GM21619 (cell line): ENCODE data around the gene MAPK8IP2.
"Not testable (repeated sequence)": the region's sequence is repeated elsewhere in the genome, so short reads cannot be mapped to it uniquely, and the experiment has no call there.

Experiments
- ATAC-seq: cut with Tn5 transposase; IDR thresholded peaks from one replicate; pipeline ENCODE4 v1.9.1; 2021; ENCODE audit not compliant: unreplicated experiment

Gene MAPK8IP2

DNA sequence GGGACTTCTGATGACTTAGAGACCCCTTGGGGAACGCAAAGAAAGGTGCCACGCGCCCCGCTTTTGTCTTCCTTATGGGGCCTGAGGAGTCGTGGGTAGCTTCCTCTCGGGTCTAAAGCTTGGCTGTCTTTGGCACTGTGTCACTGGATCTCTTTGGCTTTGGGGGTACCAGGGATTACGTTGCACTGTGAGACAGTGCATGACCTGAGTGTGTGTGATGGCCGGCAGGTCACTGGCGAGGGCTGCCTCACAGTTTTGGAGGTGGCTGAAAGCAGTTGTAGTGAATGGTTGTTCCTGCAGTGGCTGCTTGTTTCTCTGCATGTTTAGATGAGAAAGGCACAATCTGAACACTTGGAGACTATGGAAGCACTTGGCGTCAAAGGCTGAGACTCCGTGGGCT is 33.2 kb downstream of the MAPK8IP2 start:
- ATAC-seq = no peak

DNA sequence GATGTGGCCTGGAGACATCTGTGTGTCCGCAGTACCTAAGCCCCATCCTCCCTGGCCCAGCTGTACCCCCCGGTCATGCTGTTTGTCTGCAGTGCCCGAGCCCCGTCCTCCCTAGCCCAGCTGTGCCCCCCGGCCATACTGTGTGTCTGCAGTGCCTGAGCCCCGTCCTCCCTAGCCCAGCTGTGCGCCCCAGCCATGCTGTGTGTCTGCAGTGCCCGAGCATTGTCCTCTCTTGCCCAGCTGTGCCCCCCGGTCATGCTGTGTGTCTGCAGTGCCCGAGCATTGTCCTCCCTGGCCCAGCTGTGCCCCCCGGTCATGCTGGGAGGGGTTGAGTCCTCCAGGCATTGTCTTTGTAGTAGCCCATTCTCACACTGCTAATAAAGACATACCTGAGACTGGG is 35.0 kb downstream of the MAPK8IP2 start:
- no peak for ATAC-seq

DNA sequence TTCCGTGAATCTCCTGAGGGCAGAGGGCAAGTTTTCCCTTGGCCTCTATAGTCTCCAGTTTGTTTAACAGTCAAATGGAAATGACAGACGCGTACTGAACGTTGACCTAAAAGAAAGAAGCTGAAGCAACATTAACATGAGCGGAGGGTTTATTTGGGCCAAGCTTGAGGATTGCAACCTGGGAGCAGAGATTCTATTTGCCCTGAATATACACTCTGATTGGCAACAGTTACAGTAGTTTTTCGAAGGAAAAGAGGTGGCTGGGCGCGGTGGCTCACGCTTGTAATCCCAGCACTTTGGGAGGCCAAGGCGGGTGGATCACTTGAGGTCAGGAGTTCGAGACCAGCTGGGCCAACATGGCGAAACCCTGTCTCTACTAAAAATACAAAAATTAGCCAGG is 39.7 kb downstream of the MAPK8IP2 start:
- ATAC-seq = not testable (repeated sequence)

DNA sequence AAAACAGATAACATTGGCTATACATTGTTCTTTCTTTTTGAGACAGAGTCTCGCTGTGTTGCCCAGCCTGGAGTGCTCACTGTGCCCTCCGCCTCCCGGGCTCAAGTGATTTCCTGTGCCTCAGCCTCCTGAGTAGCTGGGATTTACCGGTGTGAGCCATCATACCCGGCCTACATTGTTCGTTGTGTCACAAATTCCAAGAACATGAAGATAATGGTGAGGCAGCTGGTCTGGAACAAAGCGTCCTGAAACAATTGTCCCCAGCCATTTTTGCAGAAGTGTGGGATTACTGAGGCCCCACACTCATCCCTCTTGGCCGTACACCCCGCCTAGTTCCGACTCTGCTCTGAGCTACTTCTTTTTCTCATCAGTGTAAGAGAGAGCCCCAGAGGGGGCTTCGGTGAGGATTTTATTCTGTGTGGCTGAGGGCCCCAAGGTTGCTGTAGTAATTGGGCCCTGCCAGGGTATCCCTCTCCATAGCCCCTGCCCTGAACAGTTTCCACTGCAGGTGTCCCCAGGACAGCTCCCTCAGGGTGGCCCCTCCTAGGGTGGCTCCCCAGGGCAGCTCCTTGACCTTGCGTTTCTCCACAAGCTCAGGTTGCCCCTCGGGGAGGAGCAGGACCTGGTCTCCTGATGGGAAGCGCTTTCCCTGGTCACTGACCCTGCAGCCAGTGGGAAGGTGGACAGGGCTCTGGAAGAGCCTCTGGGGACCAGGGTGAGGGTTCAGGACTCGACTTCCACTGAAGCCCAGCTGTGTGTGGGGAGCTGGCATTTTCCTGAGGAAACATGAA is 40.5 kb downstream of the MAPK8IP2 start:
- no peak for ATAC-seq

DNA sequence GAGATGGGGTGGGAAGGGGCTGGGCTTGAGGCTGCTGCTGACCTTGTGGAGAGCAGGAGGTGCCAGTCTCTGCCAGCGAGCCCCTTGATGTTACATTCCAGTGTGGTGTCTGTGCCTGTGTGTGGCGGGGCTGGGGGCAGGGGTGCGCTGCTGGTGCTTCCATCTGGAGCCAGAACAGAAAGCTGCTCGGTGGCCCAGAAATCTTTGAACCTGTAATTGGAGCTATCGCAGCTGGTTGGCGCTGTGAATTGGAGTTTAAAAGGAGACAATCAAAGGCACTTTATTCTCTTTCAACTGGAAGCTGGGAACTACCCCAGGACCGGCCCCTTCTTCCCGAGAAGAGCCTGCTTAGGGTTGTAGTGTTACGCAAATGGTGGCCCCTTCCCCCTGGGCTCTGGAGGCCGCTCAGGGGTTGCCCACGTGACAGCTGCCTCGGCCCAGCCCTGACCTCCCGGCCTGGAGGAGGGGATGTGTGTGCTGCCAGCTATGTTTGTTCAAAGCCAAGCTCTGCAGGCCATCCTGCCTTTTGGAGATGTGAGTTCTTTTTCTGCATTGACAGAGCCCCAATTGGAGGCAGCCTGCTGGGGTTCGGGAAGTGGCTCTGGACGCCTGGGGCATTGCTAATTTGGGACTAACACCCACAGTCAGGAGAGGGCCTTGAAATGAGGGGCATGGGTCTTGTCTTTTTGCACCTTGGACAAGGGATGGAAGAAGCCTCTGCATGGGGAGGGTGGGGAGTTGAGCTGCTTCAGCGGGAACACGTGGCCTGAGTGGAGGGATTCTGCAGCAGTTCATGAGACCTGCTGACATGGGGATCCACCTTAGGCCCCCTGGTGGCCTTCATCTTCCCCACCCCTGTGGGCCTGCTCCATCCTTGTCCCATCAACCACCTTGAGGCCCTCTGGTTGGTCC is 41.4 kb downstream of the MAPK8IP2 start:
- no peak for ATAC-seq

DNA sequence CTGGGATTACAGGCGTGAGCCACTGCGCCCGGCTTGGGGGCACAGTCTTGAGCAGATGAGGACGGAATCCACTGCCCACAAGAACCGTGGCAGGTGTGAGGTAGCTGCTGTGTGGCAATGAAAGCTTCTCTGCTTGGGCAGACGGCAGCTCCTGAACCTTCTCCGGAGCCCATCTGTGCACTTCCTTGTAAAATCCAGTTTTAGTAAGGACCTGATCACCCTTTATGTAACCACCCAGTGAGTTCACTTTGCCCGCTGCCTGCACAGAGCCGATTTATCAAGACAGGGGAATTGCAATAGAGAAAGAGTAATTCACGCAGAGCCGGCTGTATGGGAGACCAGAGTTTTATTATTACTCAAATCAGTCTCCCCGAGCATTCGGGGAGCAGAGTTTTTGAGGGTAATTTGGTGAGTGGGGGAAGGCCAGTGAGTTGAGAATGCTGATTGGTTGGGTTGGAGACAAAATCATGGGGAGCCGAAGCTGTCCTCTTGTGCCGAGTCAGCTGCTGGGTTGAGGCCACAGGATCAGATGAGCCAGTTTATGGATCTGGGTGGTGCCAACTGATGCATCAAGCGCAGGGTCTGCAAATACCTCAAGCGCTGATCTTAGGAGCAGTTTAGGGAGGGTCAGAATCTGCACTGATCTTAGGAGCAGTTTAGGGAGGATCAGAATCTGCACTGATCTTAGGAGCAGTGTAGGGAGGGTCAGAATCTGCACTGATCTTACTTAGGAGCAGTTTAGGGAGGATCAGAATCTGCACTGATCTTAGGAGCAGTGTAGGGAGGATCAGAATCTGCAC is 42.6 kb downstream of the MAPK8IP2 start:
- ATAC-seq = not testable (repeated sequence)

DNA sequence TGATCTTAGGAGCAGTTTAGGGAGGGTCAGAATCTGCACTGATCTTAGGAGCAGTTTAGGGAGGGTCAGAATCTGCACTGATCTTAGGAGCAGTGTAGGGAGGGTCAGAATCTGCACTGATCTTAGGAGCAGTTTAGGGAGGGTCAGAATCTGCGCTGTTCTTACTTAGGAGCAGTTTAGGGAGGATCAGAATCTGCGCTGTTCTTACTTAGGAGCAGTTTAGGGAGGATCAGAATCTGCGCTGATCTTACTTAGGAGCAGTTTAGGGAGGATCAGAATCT is 43.2 kb downstream of the MAPK8IP2 start:
- ATAC-seq = not testable (repeated sequence)

DNA sequence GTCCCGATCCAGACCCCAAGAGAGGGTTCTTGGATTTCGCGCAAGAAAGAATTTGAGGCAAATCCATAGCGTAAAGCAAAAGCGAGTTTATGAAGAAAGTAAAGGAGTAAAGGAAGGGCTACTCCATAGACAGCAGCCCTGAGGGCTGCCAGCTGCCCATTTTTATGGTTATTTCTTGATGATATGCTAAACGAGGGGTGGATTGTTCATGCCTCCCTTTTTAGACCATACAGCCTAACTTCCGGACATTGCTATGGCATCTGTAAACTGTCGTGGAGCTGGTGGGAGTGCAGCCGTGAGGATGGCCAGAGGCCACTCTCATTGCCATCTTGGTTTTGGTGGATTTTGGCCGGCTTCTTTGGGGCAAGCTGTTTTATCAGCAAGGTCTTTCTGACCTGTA is 52.7 kb downstream of the MAPK8IP2 start:
- no peak for ATAC-seq

DNA sequence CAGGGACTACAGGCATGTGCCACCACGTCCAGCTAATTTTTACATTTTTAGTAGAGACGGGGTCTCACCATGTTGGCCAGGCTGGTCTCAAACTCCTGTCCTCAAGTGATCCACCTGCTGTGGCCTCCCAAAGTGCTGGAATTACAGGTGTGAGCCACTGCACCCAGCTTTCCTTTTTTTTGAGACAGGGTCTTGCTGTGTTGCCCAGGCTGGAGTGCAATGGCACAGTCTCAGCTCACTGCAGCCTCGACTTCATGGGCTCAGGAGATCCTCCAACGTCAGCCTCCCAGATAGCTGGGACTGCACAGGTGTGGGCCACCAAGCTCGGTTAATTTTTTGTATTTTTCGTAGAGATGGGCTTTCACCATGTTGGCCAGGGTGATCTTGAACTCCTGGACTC is 54.1 kb downstream of the MAPK8IP2 start:
- ATAC-seq = not testable (repeated sequence)

DNA sequence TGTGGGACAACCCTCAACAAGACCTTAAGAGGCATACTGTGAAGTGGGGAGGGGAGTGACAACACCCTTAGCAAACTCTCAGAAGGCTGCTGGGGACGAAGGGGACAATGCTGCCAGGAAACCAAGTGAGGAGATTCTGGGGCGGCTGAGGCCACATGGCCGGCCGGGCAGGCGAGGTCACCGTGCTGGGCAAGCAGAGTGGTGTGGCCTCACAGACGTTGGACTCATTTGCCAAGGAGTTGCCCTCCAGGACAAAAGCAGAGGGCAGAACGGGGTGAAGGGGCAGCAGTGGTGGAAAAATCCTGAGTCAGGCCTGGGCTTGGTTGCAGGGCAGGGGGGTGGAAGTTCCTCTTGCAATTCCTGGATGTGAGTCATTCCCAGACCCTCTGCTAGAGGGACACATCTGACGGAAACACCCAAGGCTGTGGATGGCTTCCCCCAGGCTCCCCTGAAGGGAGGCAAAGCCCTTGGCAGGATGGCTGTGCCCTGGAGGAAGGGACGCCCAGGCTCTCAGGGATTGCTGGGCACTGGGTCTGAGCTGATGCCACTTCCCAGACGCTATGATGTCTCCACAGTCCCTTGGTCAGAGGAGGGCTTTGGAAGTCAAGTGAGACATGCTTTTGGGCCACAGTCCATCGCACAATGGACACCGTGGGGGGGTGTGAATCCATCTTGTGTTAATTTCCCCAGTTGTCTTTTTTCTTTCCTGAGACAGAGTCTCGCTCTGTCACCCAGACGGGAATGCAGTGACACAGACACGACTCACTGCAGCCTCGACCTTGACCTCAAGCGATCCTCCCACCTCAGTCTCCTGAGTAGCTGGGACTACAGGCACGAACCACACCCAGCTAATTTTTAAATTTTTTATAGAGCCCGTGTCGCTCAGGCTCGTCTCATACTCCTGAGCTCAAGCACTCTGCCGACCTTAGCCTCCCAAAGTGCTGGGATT is 55.8 kb downstream of the MAPK8IP2 start:
- no peak for ATAC-seq

DNA sequence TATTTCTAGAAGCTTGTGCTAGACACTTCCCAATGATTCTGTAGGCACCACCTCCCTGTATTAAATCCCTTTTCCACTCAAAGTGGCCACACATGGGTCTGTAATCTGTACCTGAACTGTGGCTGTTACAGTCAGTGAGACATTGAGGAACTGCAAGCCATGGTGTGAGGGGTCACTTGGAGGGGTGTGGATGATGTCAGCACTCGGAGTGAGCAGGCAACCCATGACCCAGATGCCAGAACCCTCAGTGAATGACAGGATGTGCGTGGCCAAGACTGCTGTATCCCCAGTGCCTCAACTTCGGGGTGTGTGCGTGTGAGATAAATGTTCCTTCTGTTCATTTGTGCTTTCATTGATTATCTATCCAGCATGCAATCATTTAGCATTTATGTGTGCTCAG is 57.3 kb downstream of the MAPK8IP2 start:
- no peak for ATAC-seq

DNA sequence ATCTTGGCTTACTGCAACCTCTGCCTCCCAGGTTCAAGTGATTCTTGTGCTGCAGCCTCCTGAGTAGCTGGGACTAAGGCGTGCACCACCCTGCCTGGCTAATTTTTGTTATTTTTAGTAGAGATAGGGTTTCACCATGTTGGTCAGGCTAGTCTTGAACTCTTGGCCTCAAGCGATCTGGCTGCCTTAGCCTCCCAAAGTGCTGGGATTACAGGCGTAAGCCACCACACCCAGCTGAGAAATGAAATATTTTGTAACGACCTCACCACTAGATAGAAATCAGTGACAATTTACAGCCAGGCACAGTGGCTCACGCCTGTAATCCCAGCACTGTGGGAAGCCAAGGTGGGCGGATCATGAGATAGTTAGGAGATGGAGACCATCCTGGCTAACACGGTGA is 59.1 kb downstream of the MAPK8IP2 start:
- not testable (repeated sequence) for ATAC-seq

DNA sequence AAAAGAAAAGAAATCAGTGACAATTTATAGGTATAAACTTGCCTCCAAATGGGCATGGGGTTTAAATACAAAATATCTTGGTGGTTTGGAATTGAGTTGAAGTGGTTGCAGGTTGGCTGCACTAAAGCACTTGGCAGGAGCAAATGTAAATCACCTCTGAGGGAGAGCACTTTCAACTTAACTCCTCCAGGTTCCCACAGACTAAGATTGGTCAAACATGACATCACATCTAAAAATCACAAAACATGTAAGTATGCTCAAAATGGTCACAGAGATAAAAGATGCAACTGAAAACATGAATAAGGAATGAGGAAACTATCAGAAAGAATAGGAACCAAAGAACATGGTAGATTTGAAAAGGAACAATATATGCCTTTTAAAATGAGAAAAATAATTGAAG is 59.7 kb downstream of the MAPK8IP2 start:
- no peak for ATAC-seq
